NCI-H82 treated with DMSO at 0.1 percent for 48 hours (cell line): Measurements from ENCODE around the gene RFPL4AL1.
"Not testable (repeated sequence)": the region's sequence is repeated elsewhere in the genome, so short reads cannot be mapped to it uniquely, and the experiment has no call there.

Source experiments
- DNase-seq: peaks from one replicate; lab custom pipeline; 2025; ENCODE audit not compliant: unreplicated experiment; lab: John Stamatoyannopoulos, UW

The RFPL4AL1 gene

GRCh38 chr19:55768818-55769217, at the start of gene RFPL4AL1:
RFPL4AL1 (plus strand) TSS chr19:55769118; CDS start chr19:55771805, 2,687 bp downstream.
- DNase-seq = not testable (repeated sequence)

GRCh38 chr19:55720214-55720746, 48.6 kb upstream of the RFPL4AL1 start:
- DNase-seq = no peak

GRCh38 chr19:55720801-55721200, 48.1 kb upstream of the RFPL4AL1 start:
- no peak for DNase-seq

- DNase-seq = no peak
Measured at GRCh38 chr19:55723491-55723890, 45.4 kb upstream of the RFPL4AL1 start.

GRCh38 chr19:55730378-55730777, 38.5 kb upstream of the RFPL4AL1 start:
- not testable (repeated sequence) for DNase-seq

- DNase-seq = no peak
Measured at GRCh38 chr19:55738302-55738701, 30.6 kb upstream of the RFPL4AL1 start, which contains the start of gene NLRP9. NLRP9 (minus strand) TSS chr19:55738402; CDS start chr19:55738374, 28 bp downstream.

- DNase-seq = no peak
Measured at GRCh38 chr19:55750715-55751114, 18.2 kb upstream of the RFPL4AL1 start.

- no peak for DNase-seq
Measured at GRCh38 chr19:55753401-55753800, 15.5 kb upstream of the RFPL4AL1 start.

GRCh38 chr19:55756808-55757207, 12.1 kb upstream of the RFPL4AL1 start:
- DNase-seq = not testable (repeated sequence)

GRCh38 chr19:55758797-55759196, 10.1 kb upstream of the RFPL4AL1 start, which contains the start of gene RFPL4A:
RFPL4A (plus strand) TSS chr19:55759097; CDS start chr19:55761801, 2,704 bp downstream.
- not testable (repeated sequence) for DNase-seq

- DNase-seq = no peak
Measured at GRCh38 chr19:55766466-55766865, 2.5 kb upstream of the RFPL4AL1 start.

GRCh38 chr19:55769632-55770031, 714 bp downstream of the RFPL4AL1 start:
- DNase-seq = not testable (repeated sequence)

- no peak for DNase-seq
Measured at GRCh38 chr19:55777528-55777927, 8.6 kb downstream of the RFPL4AL1 start.

GRCh38 chr19:55778331-55778730, 9.4 kb downstream of the RFPL4AL1 start:
- DNase-seq = no peak

GRCh38 chr19:55781112-55781511, 12.2 kb downstream of the RFPL4AL1 start:
- DNase-seq = no peak

- DNase-seq = no peak
Measured at GRCh38 chr19:55795021-55795420, 26.1 kb downstream of the RFPL4AL1 start.

GRCh38 chr19:55801416-55801815, 32.5 kb downstream of the RFPL4AL1 start:
- no peak for DNase-seq

GRCh38 chr19:55802281-55802680, 33.4 kb downstream of the RFPL4AL1 start:
- no peak for DNase-seq

- peak; percentile 67 for DNase-seq
Measured at GRCh38 chr19:55809381-55810058, 40.6 kb downstream of the RFPL4AL1 start.

GRCh38 chr19:55811340-55811739, 42.4 kb downstream of the RFPL4AL1 start:
- no peak for DNase-seq

- no peak for DNase-seq
Measured at GRCh38 chr19:55812449-55812848, 43.5 kb downstream of the RFPL4AL1 start.

- no peak for DNase-seq
Measured at GRCh38 chr19:55813906-55814305, 45.0 kb downstream of the RFPL4AL1 start.

- no peak for DNase-seq
Measured at GRCh38 chr19:55820037-55820436, 51.1 kb downstream of the RFPL4AL1 start.
